Measurements from ENCODE around the gene KRTAP5-1. TPM values are rescaled to one million over a fixed set of nuclear protein-coding genes. Genes with fewer than 3 reads are reported as not detected.
A peak's percentile ranks its signal among the peaks of the same experiment; 100 is the strongest.

The KRTAP5-1 gene
- total RNA-seq, 1 experiment from 2014 or later = not detected

GRCh38 chr11:1549338-1550330 lies 35.4 kb downstream of the KRTAP5-1 start:
- Histone ChIP-seq H4K20me1 (ENCODE audit: insufficient read depth) (no peaks in the 10 kb centered on the region), H3K79me2 (ENCODE audit: insufficient read depth, low read length) (no peaks in the 10 kb centered on the region), H3K4me3 (replicated peaks in 1 of 2; ENCODE audit: low read depth in 1 of 2, low read length in 2 of 2) (peak overlapping the region in 1 of 2 experiments; percentile 50; a peak in 2 of 4 replicates), H3K9me3 (ENCODE audit: control insufficient read depth in 1 of 2, insufficient read depth in 1 of 2, low read depth in 1 of 2, low read length in 2 of 2) (no peaks in the 10 kb centered on the region), H3K9me2 (ENCODE audit: insufficient read depth) (no peaks in the 10 kb centered on the region), H3K36me3 (ENCODE audit: control insufficient read depth in 1 of 2, insufficient read depth in 2 of 2, low read length in 2 of 2) (no peaks in the 10 kb centered on the region), H3K27me3 (ENCODE audit: insufficient read depth, low read length) (no peaks in the 10 kb centered on the region), H3K9ac (ENCODE audit: low read length) (peak overlapping the region; percentile 62; the same call in 1 of the 2 replicates), H3K4me1 (ENCODE audit: control insufficient read depth in 1 of 2, insufficient read depth in 2 of 2, low read length in 2 of 2) (peaks cover 27 to 49% of the 10 kb centered on the region in 2 experiments), H3K4me2 (ENCODE audit: low read length) (peak overlapping the region; percentile 98), H2AFZ (ENCODE audit: low read depth, low read length, poor library complexity, severe bottlenecking) (no peak overlapping the region), H3K27ac (ENCODE audit: low read depth, low read length) (peak overlapping the region; percentile 63)
- ChIA-PET RAD21 (ENCODE audit: low non-redundant PET in 1 of 2, low total read pairs in 2 of 2, uncharacterized antibody in 2 of 2, unreplicated experiment in 2 of 2) (no interaction called here), CTCF (interaction anchor here (5.2 kb wide), 1 partner anchor 26 kb away, joined by 133 read pairs; no protein-coding TSS in a partner anchor), POLR2A (no interaction called here)
- intact Hi-C loops (cut with micrococcal nuclease) = no loop called here
- TF ChIP-seq CTCF (IDR thresholded peaks at IDR 0.05 in 2 of 3, conservative IDR thresholded peaks at IDR 0.05 in 1 of 3; ENCODE audit: borderline replicate concordance in 1 of 3, insufficient read depth in 1 of 3, low read depth in 2 of 3, low read length in 2 of 3) = peak in 2 of 3 experiments; percentile 9 to 23; a peak in 1 of 6 replicates
- no peak for TF ChIP-seq ZBTB33 (IDR thresholded peaks at IDR 0.05; ENCODE audit: extremely low read depth, insufficient replicate concordance, low read length)
- TF ChIP-seq CBX3 (IDR thresholded peaks at IDR 0.05; ENCODE audit: low read depth) = no peak
- no peak for TF ChIP-seq SIN3A (IDR thresholded peaks at IDR 0.05; ENCODE audit: low read depth)
- no peak for TF ChIP-seq POLR2A (IDR thresholded peaks at IDR 0.05; ENCODE audit: borderline replicate concordance, extremely low read depth, insufficient read depth, insufficient read length)
- TF ChIP-seq SRF (IDR thresholded peaks at IDR 0.05; ENCODE audit: low read depth) = no peak
- DNase-seq (ENCODE audit: low read depth, low spot score) (no peak), ATAC-seq (no peak)
- BruUV-seq (replicated peaks) = no TSS peak

Measured in HCT116 (cell line).